Measurements from ENCODE around the gene KRT1.

Gene KRT1

GRCh38 chr12:52659395-52659794 lies 20.8 kb downstream of the KRT1 start:
- no peak for ATAC-seq

DNA sequence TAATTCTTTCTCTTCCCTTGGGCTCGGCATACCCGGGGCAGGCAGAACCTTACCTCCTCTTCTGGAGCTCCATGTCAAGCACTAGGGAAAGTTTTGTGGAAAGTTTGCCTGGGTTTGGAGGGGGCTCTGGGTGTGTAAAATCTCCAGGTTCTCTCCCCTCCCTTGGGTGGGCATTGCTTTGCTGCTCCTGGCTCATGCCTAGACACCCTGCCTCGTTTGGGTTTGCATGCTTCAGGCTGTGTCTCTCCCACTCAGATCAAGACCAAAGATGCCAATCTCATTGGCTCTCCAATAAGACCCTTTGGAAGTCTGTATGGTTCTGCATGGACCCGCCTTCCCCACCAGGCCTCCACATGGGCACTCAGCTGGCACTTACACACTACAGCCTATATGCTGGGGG lies 22.0 kb downstream of the KRT1 start:
- ATAC-seq: no peak

- ATAC-seq: no peak
Observed at GRCh38 chr12:52657250-52657902, 22.8 kb downstream of the KRT1 start.

- ATAC-seq: no peak
Observed at GRCh38 chr12:52656616-52657015, 23.6 kb downstream of the KRT1 start.

DNA sequence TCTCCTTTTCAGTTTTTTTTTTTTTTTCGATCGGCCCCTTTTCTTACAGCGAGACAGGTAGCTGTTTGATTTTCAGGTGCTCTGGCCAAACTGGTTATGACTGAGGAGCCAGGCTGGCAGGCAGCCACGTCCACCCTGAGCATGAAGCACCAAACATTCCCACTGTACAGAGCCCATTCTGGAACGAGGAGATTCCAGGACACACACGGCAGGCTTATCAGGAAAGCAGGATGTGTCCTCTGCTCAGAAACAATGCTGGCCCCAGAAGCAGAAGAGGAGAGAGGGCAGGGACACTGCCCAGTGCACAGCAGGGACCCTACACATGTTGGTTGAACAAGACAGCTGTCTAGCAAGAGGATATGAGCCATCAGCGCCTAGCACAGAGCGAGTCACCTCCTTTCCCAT lies 24.5 kb downstream of the KRT1 start:
- ATAC-seq: no peak

DNA sequence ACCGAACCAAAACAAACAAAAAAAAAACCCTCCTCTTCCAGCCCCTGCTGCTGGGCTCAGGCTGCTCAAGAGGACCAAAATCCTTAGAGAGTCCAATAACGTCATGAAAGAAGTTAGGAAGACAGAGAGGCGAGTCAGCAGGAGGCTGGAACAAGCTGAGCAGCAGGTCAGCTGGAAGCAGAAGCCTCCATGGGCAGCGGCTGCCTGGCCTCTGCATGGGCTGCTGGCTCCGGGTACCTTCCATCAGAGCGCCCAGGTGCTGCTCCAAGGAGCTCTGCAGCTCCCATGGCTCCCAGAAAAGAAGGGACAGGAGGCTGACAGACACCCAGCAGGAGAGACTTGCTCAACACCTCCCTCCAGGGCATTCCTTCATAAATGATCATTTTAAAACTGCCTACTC lies 25.0 kb downstream of the KRT1 start:
- no peak for ATAC-seq

DNA sequence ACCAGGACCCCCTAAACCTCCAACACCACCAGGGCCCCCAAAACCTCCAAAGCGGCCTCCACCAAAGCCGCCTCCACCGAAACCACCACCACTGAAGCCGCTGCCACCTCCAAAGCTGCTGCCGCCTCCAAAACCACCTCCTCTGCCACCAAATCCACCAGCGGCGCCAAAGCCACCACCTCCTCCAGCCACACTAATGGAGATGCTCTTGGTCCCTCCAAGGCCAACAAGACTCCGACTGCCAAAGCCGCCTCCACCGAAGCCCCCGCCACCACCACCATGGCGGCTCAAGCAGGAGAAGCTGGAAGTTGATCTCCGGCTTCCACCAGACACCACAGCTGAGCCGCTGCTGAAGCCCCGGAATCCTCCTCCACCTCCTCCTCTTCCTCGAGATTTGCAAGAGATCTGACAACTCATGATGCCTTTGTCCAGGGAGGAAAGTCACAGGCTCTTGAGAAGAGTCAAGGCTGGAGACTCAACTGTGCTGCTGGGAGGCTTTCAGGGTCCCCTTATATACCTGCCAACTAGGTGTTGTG lies 28.4 kb downstream of the KRT1 start, which contains the start of gene KRT2:
TSS of gene KRT2 (minus strand) at position 486 of the 536 bp plus-strand sequence. CDS start at position 417, 69 bp downstream.
- no peak for ATAC-seq

GRCh38 chr12:52650520-52651081 lies 29.6 kb downstream of the KRT1 start:
- no peak for ATAC-seq

GRCh38 chr12:52649066-52649465 lies 31.1 kb downstream of the KRT1 start:
- no peak for ATAC-seq

- no peak for ATAC-seq
Observed at GRCh38 chr12:52648012-52648550, 32.1 kb downstream of the KRT1 start.

DNA sequence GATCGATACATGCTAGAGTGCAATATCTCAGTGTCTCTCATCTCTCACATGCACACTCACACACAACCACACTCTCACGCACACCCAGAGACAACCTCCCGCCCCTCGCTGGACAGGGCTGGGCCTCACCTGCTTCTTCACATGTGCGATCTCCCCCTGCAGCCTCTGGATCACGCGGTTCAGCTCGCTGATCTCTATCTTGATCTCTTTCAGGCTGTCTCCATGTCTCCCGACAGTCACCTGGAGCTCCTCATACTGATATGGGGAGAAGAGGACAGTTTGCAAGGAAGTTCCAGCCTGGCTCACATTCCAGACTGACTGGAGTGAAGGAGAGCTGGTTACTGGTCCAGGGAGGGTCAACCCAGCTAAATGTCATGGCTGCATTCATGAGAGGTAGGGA lies 32.6 kb downstream of the KRT1 start:
- no peak for ATAC-seq

GRCh38 chr12:52646613-52647012 lies 33.6 kb downstream of the KRT1 start:
- ATAC-seq: no peak

DNA sequence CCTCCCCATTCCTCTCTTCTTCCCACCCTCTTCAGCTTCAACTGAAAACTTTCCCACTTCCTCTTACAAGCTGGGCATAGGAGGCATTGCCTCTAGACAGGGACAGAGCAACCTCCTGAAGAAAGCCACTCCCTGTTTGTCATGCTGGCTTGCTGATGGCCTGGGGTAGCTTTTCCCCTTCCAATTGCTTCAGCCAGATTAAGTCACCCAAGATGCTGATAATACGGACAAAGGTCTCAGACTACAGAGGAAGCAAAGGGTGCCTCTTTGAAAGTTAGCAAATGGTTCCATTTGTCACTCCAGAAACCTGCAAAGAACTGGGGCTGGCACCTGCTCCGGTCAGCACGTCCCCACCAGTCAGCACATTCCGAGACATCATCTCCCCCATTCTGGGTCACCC lies 34.2 kb downstream of the KRT1 start:
- no peak for ATAC-seq

- peak; percentile 39 to 48 for ATAC-seq
Observed at GRCh38 chr12:52645120-52645761, 35.0 kb downstream of the KRT1 start.

DNA sequence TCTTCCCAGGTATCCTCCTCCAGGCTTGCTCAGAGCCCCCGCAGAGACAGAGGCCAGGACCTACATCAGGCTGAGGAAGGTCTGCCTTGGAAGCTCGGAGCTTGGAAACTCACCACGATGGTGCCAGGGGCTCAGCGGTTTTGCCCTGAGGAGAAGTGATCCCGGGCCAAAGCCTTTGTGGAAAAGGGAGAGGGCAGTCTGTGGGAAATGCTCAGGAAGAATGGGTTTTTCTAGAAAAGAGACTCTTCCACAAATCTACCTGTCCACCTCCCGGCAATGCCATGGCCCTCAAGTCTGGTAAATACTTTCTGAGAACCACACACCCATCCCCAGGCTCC lies 36.2 kb downstream of the KRT1 start:
- ATAC-seq: no peak

DNA sequence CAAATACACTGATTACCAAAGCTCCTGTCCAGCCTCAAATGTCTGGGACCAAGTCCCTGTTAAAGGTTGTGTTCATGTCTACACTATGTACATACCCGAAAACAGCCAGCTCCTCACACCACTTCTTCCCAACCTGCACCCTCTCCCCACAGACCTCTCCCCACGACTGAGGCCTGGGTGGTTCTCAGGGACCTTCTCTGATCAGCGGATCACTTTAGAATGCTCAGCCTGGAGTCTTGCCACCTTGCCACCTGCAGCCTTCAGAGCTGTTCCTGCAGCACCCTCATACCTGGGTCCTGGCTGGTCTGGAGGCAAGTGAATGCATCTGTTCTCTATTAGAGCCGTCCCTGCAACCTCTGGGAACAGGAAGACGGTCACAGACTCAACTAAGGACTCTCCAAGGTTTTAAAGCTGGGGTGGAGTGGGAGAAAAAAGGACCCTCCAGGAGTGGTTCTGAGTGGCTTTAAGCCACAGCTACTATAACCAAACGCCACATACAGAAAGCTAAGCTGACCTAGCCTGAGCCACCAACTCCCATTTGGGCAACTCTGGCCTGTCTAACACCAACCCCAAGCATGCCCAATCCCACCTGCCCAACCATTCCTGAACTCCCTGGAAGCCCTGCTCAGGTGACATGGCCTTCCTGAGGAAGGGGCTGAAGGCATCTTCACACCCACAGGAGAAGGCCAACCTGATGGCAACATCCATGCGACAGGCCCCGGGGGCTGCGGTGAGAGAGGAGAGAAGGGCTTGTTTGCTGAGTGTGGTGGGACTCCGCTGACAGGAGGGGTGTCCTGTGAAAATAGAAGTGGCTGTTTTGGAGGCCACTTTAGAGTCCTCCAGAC lies 36.8 kb downstream of the KRT1 start:
- ATAC-seq: no peak

GRCh38 chr12:52641468-52641867 lies 38.7 kb downstream of the KRT1 start:
- ATAC-seq: no peak

DNA sequence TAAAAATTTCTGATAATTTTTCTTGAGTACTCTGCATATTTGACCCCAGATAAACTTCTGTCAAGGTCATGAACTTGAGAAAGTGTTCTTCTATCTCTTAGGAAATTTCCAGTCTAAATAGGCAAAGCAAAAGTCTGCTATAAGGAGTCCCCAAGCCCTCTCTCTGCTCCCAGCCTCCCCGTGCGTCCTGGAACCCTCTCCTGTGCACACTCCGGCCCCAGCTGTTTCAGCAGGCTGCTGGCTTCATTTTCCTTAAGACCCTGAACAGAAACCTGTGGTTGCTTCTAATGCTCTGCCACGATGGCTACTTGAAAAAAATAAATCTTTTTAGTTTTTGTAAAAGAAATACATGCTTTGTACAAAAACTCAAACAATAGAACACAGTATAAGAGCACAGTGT lies 42.9 kb downstream of the KRT1 start:
- no peak for ATAC-seq

DNA sequence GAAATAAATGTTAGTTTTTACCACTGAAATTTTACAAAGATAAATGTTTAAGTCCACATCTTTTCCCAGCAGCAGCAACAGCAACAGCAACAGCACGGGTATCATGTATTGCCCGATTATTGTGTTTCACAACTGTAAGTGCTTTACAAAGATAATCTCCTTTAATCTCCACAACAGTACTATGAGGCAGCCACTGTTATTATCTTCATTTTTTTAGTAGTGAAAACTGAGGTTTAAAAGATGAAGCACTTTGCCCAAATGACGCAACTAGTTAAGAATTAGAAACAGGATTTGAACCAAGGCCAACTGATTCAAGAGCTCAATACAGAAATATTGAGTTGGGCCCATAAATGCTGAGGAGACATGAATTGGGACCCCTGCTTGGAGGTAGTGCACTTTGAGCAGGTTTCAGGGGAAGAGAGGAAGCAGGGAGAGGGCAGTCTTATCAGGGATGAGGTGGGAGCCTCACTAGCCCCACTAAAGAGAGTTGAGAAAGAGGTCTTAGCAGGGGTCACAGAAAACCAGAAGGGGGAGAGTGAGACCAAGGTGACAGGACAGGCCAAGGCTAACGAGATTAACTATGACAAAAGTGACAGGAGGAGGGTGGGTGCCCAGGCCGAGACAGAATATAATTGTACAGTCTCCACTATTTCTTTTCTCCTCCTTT lies 43.5 kb downstream of the KRT1 start:
- ATAC-seq: no peak

DNA sequence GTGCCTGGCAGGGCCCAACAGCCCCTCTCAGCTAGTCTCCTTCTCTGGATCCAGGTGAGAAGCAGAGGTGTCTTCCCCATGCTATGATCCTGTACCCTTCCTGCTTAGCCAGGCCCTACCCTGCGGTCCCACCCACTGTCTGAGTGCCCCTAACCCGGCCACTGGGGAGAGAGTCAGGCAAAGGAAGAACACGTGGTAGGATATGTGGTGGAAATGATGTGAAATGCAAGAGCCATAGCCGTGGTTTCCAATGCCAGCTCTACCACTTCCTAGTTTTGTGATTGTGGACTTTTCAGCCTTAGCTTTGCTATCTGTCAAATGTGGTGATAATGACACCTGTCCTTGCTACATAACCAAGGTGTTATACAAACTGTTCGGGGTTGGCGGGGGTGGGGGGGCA lies 44.0 kb downstream of the KRT1 start:
- ATAC-seq: no peak

- no peak for ATAC-seq
Observed at GRCh38 chr12:52634266-52635056, 45.7 kb downstream of the KRT1 start.

GRCh38 chr12:52633383-52633782 lies 46.8 kb downstream of the KRT1 start:
- no peak for ATAC-seq

Measured in activated CD4-positive, CD25-positive, alpha-beta regulatory T cell treated with anti-CD3 and anti-CD28 coated beads, Interleukin-2, amount 50 U/mL, for 24 hours (primary cell).